Muscle of arm (tissue), 12 donors: ENCODE data around the gene INTS6L. TPM values are rescaled to one million over a fixed set of nuclear protein-coding genes. Genes with fewer than 3 reads are reported as not detected.
"Not testable (repeated sequence)": the region's sequence is repeated elsewhere in the genome, so short reads cannot be mapped to it uniquely, and the experiment has no call there.

Experiments used
- DNase-seq: peaks from one replicate; pipeline ENCODE4 v3.0.0-alpha.2; 2013
- polyA plus RNA-seq, 12 donors: library from polyadenylated mRNA; unstranded; fragments of 120-200 nt; gene quantifications; one replicate each; pipeline ENCODE4 v1.2.1, GENCODE V29; 2013; ENCODE audit not compliant: insufficient read length in 12 of 12

The INTS6L gene
- polyA plus RNA-seq, 12 donors, result 7.6 to 29.3 (median 12.5) TPM; not detected in 1

GRCh38 chrX:135522878-135523693 is 2.6 kb downstream of the INTS6L start:
- DNase-seq, result no peak

- no peak for DNase-seq
Measured at GRCh38 chrX:135528254-135528653, 7.8 kb downstream of the INTS6L start.

GRCh38 chrX:135528756-135529155 is 8.3 kb downstream of the INTS6L start:
- no peak for DNase-seq

- DNase-seq, result no peak
Measured at GRCh38 chrX:135530097-135530496, 9.6 kb downstream of the INTS6L start.

- no peak for DNase-seq
Measured at GRCh38 chrX:135531813-135532212, 11.4 kb downstream of the INTS6L start.

- DNase-seq, result peak; percentile 35
Measured at GRCh38 chrX:135535077-135535940, 14.8 kb downstream of the INTS6L start.

- DNase-seq, result no peak
Measured at GRCh38 chrX:135536877-135537276, 16.4 kb downstream of the INTS6L start.

GRCh38 chrX:135541351-135541750 is 20.9 kb downstream of the INTS6L start:
- DNase-seq, result no peak

- no peak for DNase-seq
Measured at GRCh38 chrX:135543172-135543571, 22.7 kb downstream of the INTS6L start.

- no peak for DNase-seq
Measured at GRCh38 chrX:135543924-135544323, 23.5 kb downstream of the INTS6L start.

GRCh38 chrX:135544338-135544948 is 24.0 kb downstream of the INTS6L start:
- no peak for DNase-seq

- no peak for DNase-seq
Measured at GRCh38 chrX:135547767-135548166, 27.3 kb downstream of the INTS6L start.

GRCh38 chrX:135549519-135549918 is 29.1 kb downstream of the INTS6L start:
- DNase-seq, result no peak

- DNase-seq, result no peak
Measured at GRCh38 chrX:135556055-135556454, 35.6 kb downstream of the INTS6L start.

GRCh38 chrX:135557344-135557743 is 36.9 kb downstream of the INTS6L start:
- no peak for DNase-seq

GRCh38 chrX:135572436-135572835 is 52.0 kb downstream of the INTS6L start:
- no peak for DNase-seq

- DNase-seq, result no peak
Measured at GRCh38 chrX:135581496-135581895, 61.0 kb downstream of the INTS6L start.

- DNase-seq, result no peak
Measured at GRCh38 chrX:135585153-135585552, 64.7 kb downstream of the INTS6L start.

GRCh38 chrX:135591871-135592270 is 71.4 kb downstream of the INTS6L start:
- no peak for DNase-seq

GRCh38 chrX:135594049-135594448 is 73.6 kb downstream of the INTS6L start:
- DNase-seq, result not testable (repeated sequence)

- not testable (repeated sequence) for DNase-seq
Measured at GRCh38 chrX:135594453-135594852, 74.0 kb downstream of the INTS6L start.

- DNase-seq, result no peak
Measured at GRCh38 chrX:135595543-135595942, 75.1 kb downstream of the INTS6L start.
